SKM-1 treated with dmso at 0.1 percent for 144 hours (cell line): ENCODE data around the gene GRID1.

ENCODE experiments used
- DNase-seq: peaks from one replicate; lab custom pipeline; 2025; ENCODE audit not compliant: unreplicated experiment; lab: John Stamatoyannopoulos, UW

The GRID1 gene

GRCh38 chr10:86234107-86234506, 132.5 kb downstream of the GRID1 start:
- DNase-seq, result peak; percentile 95

GRCh38 chr10:86233131-86233530, 133.5 kb downstream of the GRID1 start:
- DNase-seq, result no peak

GRCh38 chr10:86232644-86233043, 134.0 kb downstream of the GRID1 start:
- no peak for DNase-seq

- no peak for DNase-seq
These were observed 134.6 kb downstream of the GRID1 start for GRCh38 chr10:86231796-86232560.

GRCh38 chr10:86230557-86231180, 135.9 kb downstream of the GRID1 start:
- no peak for DNase-seq

GRCh38 chr10:86229811-86230556, 136.6 kb downstream of the GRID1 start:
- DNase-seq, result no peak

- peak; percentile 23 for DNase-seq
These were observed 137.2 kb downstream of the GRID1 start for GRCh38 chr10:86229376-86229775.

- DNase-seq, result no peak
These were observed 138.9 kb downstream of the GRID1 start for GRCh38 chr10:86227501-86228258.

GRCh38 chr10:86226781-86227201, 139.8 kb downstream of the GRID1 start:
- peak; percentile 73 for DNase-seq

GRCh38 chr10:86226016-86226415, 140.6 kb downstream of the GRID1 start:
- DNase-seq, result no peak

GRCh38 chr10:86225103-86225782, 141.4 kb downstream of the GRID1 start:
- peak; percentile 57 for DNase-seq

GRCh38 chr10:86224354-86225102, 142.1 kb downstream of the GRID1 start:
- DNase-seq, result peak; percentile 72

- DNase-seq, result no peak
These were observed 143.3 kb downstream of the GRID1 start for GRCh38 chr10:86223256-86223655.

- no peak for DNase-seq
These were observed 143.9 kb downstream of the GRID1 start for GRCh38 chr10:86222687-86223086.

- DNase-seq, result no peak
These were observed 144.3 kb downstream of the GRID1 start for GRCh38 chr10:86222336-86222650.

- no peak for DNase-seq
These were observed 144.9 kb downstream of the GRID1 start for GRCh38 chr10:86221442-86222335.

GRCh38 chr10:86220626-86221025, 146.0 kb downstream of the GRID1 start:
- no peak for DNase-seq

- no peak for DNase-seq
These were observed 147.3 kb downstream of the GRID1 start for GRCh38 chr10:86219271-86219670.

- DNase-seq, result no peak
These were observed 147.8 kb downstream of the GRID1 start for GRCh38 chr10:86218842-86219241.
